Epithelial cell of proximal tubule (primary cell): ENCODE measurements around the gene NUP107. TPM values are rescaled to one million over a fixed set of nuclear protein-coding genes. Genes with fewer than 3 reads are reported as not detected.

Experiments used
- DNase-seq: peaks from one replicate; pipeline ENCODE4 v3.0.0-alpha.2; 2011; ENCODE audit warnings: low read depth
- H3K4me3 ChIP-seq: 2 replicates; pipeline ENCODE4 v1.5.1; 2011; ENCODE audit warnings: low read depth, mild to moderate bottlenecking, low read length
- total RNA-seq: library from RNA; depleted of rRNA; stranded (reverse); fragments of >200 nt; gene quantifications from 2 replicates; pipeline ENCODE4 v1.2.3, GENCODE V29; 2015
- TF ChIP-seq, protein P1 (sequence below): conservative IDR thresholded peaks from 2 replicates; pipeline ENCODE4 v1.5.1; 2012; ENCODE audit warnings: low read depth, mild to moderate bottlenecking, low read length

Gene NUP107
- total RNA-seq, 1 donor from 2014 or later = 63.3 TPM

DNA sequence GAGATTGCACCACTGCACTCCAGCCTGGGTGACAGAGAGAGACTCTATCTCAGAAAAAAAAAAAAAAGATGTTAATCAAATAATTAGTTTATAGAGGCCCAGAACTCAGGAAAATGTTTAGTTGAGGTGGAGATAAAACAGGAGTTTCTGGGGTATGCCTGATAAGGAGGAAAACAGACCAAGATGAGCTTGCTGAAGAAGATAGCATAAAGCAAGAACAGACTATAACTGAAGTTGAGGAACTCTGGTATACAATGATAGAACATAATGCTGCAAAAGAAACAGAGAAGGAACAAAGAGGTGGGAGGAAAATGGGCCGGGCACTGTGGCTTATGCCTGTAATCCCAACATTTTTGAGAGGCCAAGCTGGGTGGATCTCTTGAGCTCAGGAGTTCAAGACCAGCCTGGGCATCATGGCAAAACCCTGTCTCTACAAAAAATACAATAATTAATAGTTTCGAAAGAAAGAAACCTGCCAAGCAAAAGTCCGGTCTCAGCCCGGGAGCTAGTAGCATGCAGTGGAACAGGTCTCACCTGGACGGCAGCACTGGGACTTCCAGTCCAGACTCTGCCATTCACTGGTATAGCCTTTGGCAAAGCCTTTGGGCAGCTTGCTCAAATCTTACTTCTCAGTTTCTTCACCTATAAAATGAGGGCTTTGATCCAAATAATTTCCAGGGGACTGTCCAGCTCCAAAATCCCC is 84.6 kb downstream of the NUP107 start:
- TF ChIP-seq, protein P1, sequence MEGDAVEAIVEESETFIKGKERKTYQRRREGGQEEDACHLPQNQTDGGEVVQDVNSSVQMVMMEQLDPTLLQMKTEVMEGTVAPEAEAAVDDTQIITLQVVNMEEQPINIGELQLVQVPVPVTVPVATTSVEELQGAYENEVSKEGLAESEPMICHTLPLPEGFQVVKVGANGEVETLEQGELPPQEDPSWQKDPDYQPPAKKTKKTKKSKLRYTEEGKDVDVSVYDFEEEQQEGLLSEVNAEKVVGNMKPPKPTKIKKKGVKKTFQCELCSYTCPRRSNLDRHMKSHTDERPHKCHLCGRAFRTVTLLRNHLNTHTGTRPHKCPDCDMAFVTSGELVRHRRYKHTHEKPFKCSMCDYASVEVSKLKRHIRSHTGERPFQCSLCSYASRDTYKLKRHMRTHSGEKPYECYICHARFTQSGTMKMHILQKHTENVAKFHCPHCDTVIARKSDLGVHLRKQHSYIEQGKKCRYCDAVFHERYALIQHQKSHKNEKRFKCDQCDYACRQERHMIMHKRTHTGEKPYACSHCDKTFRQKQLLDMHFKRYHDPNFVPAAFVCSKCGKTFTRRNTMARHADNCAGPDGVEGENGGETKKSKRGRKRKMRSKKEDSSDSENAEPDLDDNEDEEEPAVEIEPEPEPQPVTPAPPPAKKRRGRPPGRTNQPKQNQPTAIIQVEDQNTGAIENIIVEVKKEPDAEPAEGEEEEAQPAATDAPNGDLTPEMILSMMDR = no peak
- no peak overlapping the region for H3K4me3 ChIP-seq
- no peak for DNase-seq

DNA sequence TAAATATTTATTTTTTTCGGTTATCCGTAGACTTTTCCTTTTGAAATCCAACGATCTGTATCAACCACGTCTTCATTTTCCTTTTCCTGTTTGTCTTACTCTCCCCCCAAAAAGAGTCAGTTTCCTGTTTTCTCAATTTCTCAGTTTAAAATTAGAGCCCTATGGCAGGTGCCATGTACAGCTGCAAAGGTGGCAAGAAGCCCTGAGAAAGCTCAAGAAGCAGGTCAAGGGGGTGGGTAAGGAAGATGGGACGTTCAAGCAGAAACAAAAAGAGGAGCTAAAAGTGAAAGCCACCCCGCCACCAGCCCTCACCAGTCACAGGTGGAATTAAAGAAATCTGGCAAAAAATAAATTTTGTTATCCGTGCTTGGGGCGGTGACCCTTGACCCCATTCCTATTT is 85.9 kb downstream of the NUP107 start:
- TF ChIP-seq, protein P1 = no peak
- H3K4me3 ChIP-seq = no peak overlapping the region
- DNase-seq = no peak

DNA sequence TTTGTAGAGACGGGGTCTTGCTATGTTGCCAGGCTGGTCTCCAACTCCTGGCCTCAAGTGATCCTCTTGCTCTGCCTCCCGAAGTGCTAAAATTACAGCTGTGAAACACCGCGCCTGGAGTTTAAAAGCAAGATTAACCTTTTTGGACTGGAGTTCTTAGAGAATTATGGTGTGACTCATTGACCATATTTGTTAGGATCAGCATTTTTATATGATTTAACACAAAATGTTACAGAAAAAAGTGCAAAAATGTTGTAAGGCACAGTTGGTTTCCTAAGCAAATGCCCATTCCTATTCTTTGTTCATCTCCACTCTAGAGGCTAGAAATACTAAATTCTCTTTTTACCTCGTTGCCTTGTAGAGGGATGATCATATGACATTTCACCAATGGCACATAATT is 86.8 kb downstream of the NUP107 start:
- DNase-seq = no peak
- TF ChIP-seq, protein P1 = no peak

DNA sequence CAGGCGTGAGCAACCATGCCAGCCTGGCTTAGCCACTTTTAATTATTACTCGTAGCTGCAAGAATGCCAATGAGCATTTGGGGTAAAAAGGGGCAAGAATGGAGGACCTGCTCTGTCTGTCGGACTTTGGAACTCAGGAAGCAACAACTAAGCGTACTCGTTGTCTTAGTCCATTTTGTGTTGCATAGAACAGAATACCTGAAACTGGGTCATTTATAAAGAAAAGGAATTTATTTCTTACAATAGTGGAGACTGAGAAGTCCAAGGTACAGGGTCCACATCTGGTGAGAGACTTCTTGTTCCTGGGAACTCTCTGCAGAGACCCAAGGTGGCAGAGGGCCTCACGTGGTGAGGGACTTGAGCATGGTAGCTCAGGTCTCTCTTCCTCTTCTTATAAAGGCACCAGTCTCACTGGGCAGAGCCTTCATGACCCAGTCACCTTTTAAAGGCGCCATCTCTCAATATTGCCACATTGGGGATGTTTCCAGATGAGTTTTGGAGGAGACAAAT is 88.4 kb downstream of the NUP107 start:
- no peak overlapping the region for H3K4me3 ChIP-seq
- no peak for DNase-seq
- TF ChIP-seq, protein P1 = no peak

More for the DNA sequence above, 86.8 kb downstream of the NUP107 start:
- H3K4me3 ChIP-seq = no peak overlapping the region

DNA sequence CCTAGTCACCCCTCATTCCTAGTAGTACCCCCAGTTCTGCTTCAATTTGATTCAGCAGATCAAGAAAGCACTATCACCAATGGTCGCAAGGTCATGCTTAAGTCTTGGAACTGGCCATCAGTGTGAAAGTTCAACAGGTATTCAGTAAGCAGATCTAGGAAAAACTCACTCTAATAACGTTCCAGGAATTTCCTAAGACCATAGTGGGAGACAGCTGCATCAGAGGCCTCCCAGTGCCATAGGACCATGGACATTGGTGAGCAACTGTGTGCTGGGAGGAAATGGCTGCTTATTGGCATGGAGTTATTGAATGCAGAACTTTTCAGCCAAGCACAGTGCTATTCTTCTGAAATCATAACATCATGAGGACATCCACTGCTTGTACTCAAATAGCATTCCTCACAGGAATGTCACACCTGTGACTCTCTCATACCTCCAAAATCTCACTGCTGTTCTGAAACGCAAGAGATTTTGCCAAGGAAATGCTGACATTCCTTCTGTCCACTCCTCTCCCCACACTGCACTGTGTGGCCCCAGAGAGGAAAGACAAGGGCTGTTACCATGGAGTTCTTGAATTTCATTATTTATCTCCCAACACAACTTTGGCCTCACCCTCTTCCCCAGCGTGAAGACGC is 90.3 kb downstream of the NUP107 start:
- DNase-seq = no peak
- no peak overlapping the region for H3K4me3 ChIP-seq
- TF ChIP-seq, protein P1 = no peak

DNA sequence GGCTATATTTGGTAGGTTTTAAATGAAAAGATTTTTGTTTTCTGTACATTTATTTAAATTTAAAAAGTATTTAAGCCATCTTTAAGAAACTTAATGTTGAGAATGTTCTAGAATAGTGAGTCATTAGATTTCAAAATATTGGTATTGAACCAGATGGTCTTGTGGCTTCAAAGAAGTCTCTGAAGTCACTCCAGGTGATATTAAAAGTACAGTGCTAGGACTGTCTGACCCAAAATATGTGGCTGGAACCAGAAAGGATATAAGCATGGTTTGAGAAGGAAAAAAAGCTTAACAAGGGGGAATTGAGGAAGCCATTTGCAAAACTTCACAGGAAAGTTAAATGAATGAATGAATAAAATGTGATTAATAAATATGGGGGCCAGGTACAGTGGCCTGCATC is 92.5 kb downstream of the NUP107 start:
- H3K4me3 ChIP-seq = no peak overlapping the region
- TF ChIP-seq, protein P1 = no peak
- DNase-seq = no peak
